Heart left ventricle (tissue), 13 donors: ENCODE data around the gene EVA1A.

Source experiments
- CTCF ChIP-seq, 12 donors: fragments of 200-600 bp; sonication (generic) in 4 of 12; IDR thresholded peaks; one replicate each; pipeline versions ENCODE4 v1.5.0 to v1.8.0; 2018 to 2022; ENCODE audit warnings: antibody characterized with exemption in 12 of 12, mild to moderate bottlenecking in 5 of 12
- POLR2A ChIP-seq, 2 donors: fragments of 450-650 bp; IDR thresholded peaks; one replicate each; pipeline ENCODE4 v1.6.1; 2017; ENCODE audit warnings: antibody characterized with exemption in 2 of 2, mild to moderate bottlenecking in 2 of 2, moderate library complexity in 2 of 2
- donor health status: ischemic (EF 13 %, LVEDD 7.1; RV severe dilation, severe dysfunction).
- donor health status: DM: no; HTN: yes; CAD: no.
- donor health status: DM: no; HTN: no; CAD: no.
- donor health status: ischemic (EF 25% LVEDD 6.9; RV normal size, moderate dysfunction).
- donor health status: ischemic (EF 25% LVEDD 5.7; RV mildly dilated, moderate dysfunction).
- donor health status: ischemic (EF 35%, LVEDD 5.7; RV mildly dilated, moderate dysfunction).
- donor health status: nonischemic (EF 11% LVEDD 7.7; RV severe dilation, severe dysfunction).
- donor health status: DM: yes; HTN: yes; CAD: no.
- donor health status: PGD.
- donor health status: ischemic (EF 29% LVEDD 5.4; RV normal size, mild dysfunction).
- donor health status: nonischemic (EF 23%, LVEDD 6.1; RV moderate dilation, normal function).

- no peak for TF ChIP-seq POLR2A (IDR thresholded peaks at IDR 0.05)
- TF ChIP-seq CTCF (IDR thresholded peaks at IDR 0.05): no peak
Measured at GRCh38 chr2:75523313-75524275, 37.1 kb downstream of the EVA1A start.
